ENCODE results near the gene RPAIN. TPM values are rescaled to one million over a fixed set of nuclear protein-coding genes. Genes with fewer than 3 reads are reported as not detected.

RPAIN gene
- polyA plus RNA-seq, 3 donors: 18.9 to 31.9 (median 20.5) TPM

GRCh38 chr17:5444209-5444608, 24.2 kb downstream of the RPAIN start:
- no peak overlapping the region for H3K4me3 Mint-ChIP-seq
- Histone ChIP-seq H3K36me3 (replicated peaks in 1 of 2; ENCODE audit: control insufficient read depth in 1 of 2, insufficient read depth in 2 of 2, low read length in 2 of 2) (peaks cover 50 to 80% of the 10 kb centered on the region in 2 donors), H4K20me1 (ENCODE audit: insufficient read depth, low read length) (no peaks in the 10 kb centered on the region), H3K27me3 (ENCODE audit: control insufficient read depth in 2 of 2, insufficient read depth in 2 of 2, low read length in 2 of 2) (no peaks in the 10 kb centered on the region), H3K4me1 (ENCODE audit: control insufficient read depth in 1 of 2, insufficient read depth in 2 of 2, low read length in 2 of 2) (peaks cover 5 to 6% of the 10 kb centered on the region in 2 donors), H3K27ac (ENCODE audit: low read depth in 1 of 2, low read length in 2 of 2) (no peak overlapping the region), H2AFZ (ENCODE audit: insufficient read depth, low read depth, low read length, poor library complexity, severe bottlenecking) (no peak overlapping the region), H3K9me3 (replicated peaks in 1 of 2; ENCODE audit: control insufficient read depth in 1 of 2, insufficient read depth in 1 of 2, low read length in 2 of 2) (no peaks in the 10 kb centered on the region), H3K4me3 (replicated peaks in 1 of 3; ENCODE audit: low read depth in 2 of 3, low read length in 3 of 3) (no peak overlapping the region), H3K79me2 (ENCODE audit: insufficient read depth, low read length) (no peaks in the 10 kb centered on the region), H3K9ac (ENCODE audit: insufficient read depth, low read length, poor library complexity, severe bottlenecking) (no peak overlapping the region), H3K4me2 (replicated peaks; ENCODE audit: extremely low read depth, low read length, poor library complexity, severe bottlenecking) (no peak overlapping the region)
- peaks cover 8% of the 10 kb centered on the region for H3K4me1 Mint-ChIP-seq
- 93% methylated on average over 22 of the region's 22 CpGs for WGBS (ENCODE audit: insufficient coverage)
- intact Hi-C loops (cut with micrococcal nuclease): no loop called here
- no peak for TF ChIP-seq CTCF (IDR thresholded peaks at IDR 0.05)
- H3K27ac Mint-ChIP-seq: no peak overlapping the region
- no peaks in the 10 kb centered on the region for H3K9me3 Mint-ChIP-seq
- H3K36me3 Mint-ChIP-seq: peaks cover 55 to 62% of the 10 kb centered on the region in 2 donors
- peaks cover 0 to 1% (median 0%) of the 10 kb centered on the region in 3 donors for H3K27me3 Mint-ChIP-seq (ENCODE audit: low read depth in 3 of 3)
- DNase-seq: no peak

GRCh38 chr17:5446786-5447185, 26.8 kb downstream of the RPAIN start:
- H2AFZ ChIP-seq (ENCODE audit: insufficient read depth, low read depth, low read length, poor library complexity, severe bottlenecking): no peak overlapping the region
- no peak overlapping the region for H3K27ac ChIP-seq (ENCODE audit: low read depth in 1 of 2, low read length in 2 of 2)
- H3K4me1 ChIP-seq (ENCODE audit: control insufficient read depth in 1 of 2, insufficient read depth in 2 of 2, low read length in 2 of 2): no peaks in the 10 kb centered on the region
- H3K36me3 ChIP-seq (replicated peaks in 1 of 2; ENCODE audit: control insufficient read depth in 1 of 2, insufficient read depth in 2 of 2, low read length in 2 of 2): peaks cover 66 to 95% of the 10 kb centered on the region in 2 donors
- H3K9me3 ChIP-seq (replicated peaks in 1 of 2; ENCODE audit: control insufficient read depth in 1 of 2, insufficient read depth in 1 of 2, low read length in 2 of 2): no peaks in the 10 kb centered on the region
- DNase-seq: no peak
- no peaks in the 10 kb centered on the region for H3K9me3 Mint-ChIP-seq
- no peaks in the 10 kb centered on the region for H3K27me3 Mint-ChIP-seq (ENCODE audit: low read depth in 3 of 3)
- no peak overlapping the region for H3K9ac ChIP-seq (ENCODE audit: insufficient read depth, low read length, poor library complexity, severe bottlenecking)
- intact Hi-C loops (cut with micrococcal nuclease): no loop called here
- H3K4me3 Mint-ChIP-seq: no peak overlapping the region
- TF ChIP-seq CTCF (IDR thresholded peaks at IDR 0.05): no peak
- H3K27me3 ChIP-seq (ENCODE audit: control insufficient read depth in 2 of 2, insufficient read depth in 2 of 2, low read length in 2 of 2): no peaks in the 10 kb centered on the region
- H3K4me2 ChIP-seq (replicated peaks; ENCODE audit: extremely low read depth, low read length, poor library complexity, severe bottlenecking): no peak overlapping the region
- no peaks in the 10 kb centered on the region for H3K79me2 ChIP-seq (ENCODE audit: insufficient read depth, low read length)
- H4K20me1 ChIP-seq (ENCODE audit: insufficient read depth, low read length): no peaks in the 10 kb centered on the region
- no peaks in the 10 kb centered on the region for H3K4me1 Mint-ChIP-seq
- no peak overlapping the region for H3K27ac Mint-ChIP-seq
- 100% methylated on average over 3 of the region's 8 CpGs for WGBS (ENCODE audit: insufficient coverage)
- no peak overlapping the region for H3K4me3 ChIP-seq (replicated peaks in 1 of 3; ENCODE audit: low read depth in 2 of 3, low read length in 3 of 3)
- peaks cover 75 to 83% of the 10 kb centered on the region in 2 donors for H3K36me3 Mint-ChIP-seq
